ES-I3 (cell line): ENCODE data around the gene TOLLIP.

Source experiments
- H3K36me3 ChIP-seq: 2 replicates; pipeline ENCODE4 v1.6.1; 2013; ENCODE audit warnings: mild to moderate bottlenecking, low read length, control low read depth, moderate library complexity; ENCODE audit not compliant: insufficient read depth
- H3K4me1 ChIP-seq: 2 replicates; pipeline ENCODE4 v1.6.1; 2013; ENCODE audit warnings: mild to moderate bottlenecking, control low read depth, low read length; ENCODE audit not compliant: insufficient read depth
- H3K9ac ChIP-seq: 2 replicates; pipeline ENCODE4 v1.6.1; 2013; ENCODE audit warnings: low read depth, mild to moderate bottlenecking, low read length, moderate library complexity
- H3K9me3 ChIP-seq: 2 replicates; pipeline ENCODE4 v1.6.1; 2013; ENCODE audit warnings: mild to moderate bottlenecking, low read length, moderate library complexity; ENCODE audit not compliant: control insufficient read depth, insufficient read depth

Gene TOLLIP

GRCh38 chr11:1292018-1292643, 17.3 kb downstream of the TOLLIP start:
- H3K36me3 ChIP-seq: no peaks in the 10 kb centered on the region
- H3K9me3 ChIP-seq: no peaks in the 10 kb centered on the region
- H3K4me1 ChIP-seq: no peaks in the 10 kb centered on the region
- no peak overlapping the region for H3K9ac ChIP-seq

GRCh38 chr11:1291295-1292017, 18.0 kb downstream of the TOLLIP start:
- no peaks in the 10 kb centered on the region for H3K4me1 ChIP-seq
- H3K9ac ChIP-seq: no peak overlapping the region
- H3K9me3 ChIP-seq: no peaks in the 10 kb centered on the region
- no peaks in the 10 kb centered on the region; the same call in 1 of the 2 replicates for H3K36me3 ChIP-seq

DNA sequence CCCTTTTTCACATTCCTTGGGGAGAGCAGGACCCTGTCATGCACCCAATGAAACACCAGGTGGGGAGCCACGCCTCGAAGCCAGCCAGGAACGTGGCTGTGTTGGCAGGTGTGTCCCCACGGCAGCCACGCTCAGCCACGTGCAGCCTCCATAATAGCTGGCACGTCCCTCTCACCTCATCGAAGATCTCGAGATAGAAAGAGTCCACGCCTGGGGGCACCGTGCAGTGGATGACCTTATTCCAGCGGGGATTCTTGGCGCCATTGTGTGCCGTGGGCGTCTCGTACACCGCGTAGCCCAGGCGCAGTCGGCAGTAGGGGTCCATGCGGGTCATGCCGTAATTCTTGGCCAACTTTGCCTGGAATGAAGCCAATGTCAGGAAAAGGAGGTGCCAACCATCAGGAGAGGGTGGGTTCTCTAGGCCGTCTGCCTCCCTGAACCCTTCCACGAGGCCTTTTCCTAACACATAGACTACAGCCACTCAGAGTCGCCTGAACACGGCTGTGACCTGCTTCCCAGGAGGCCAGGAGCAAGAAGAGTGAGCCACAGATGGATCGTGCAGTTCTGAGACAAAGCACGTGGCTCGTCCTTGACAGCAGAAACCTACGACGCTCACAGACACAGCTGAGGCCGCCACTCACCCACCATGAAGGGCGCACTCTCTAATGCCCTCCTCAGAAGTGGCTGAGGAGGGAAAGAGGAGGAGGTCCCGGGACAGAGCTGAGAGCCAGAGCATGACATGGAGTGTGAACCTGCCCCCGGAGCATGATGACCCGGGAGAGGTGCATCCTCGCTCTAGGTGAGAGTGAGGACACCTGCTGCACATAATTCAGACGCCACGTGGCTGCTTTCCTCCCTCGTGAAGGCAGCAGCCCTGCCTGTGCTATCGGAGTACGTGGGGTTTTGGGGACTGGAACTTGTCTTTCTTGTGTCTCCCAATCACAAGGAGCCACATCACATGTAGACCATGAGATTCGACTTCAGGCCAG, 19.1 kb downstream of the TOLLIP start:
- H3K36me3 ChIP-seq: no peaks in the 10 kb centered on the region; the same call in 1 of the 2 replicates
- H3K9ac ChIP-seq: no peak overlapping the region
- H3K4me1 ChIP-seq: no peaks in the 10 kb centered on the region
- H3K9me3 ChIP-seq: no peaks in the 10 kb centered on the region

GRCh38 chr11:1289211-1289935, 20.1 kb downstream of the TOLLIP start:
- H3K9me3 ChIP-seq: no peaks in the 10 kb centered on the region
- H3K4me1 ChIP-seq: no peaks in the 10 kb centered on the region
- H3K9ac ChIP-seq: no peak overlapping the region
- H3K36me3 ChIP-seq: no peaks in the 10 kb centered on the region; the same call in 1 of the 2 replicates

DNA sequence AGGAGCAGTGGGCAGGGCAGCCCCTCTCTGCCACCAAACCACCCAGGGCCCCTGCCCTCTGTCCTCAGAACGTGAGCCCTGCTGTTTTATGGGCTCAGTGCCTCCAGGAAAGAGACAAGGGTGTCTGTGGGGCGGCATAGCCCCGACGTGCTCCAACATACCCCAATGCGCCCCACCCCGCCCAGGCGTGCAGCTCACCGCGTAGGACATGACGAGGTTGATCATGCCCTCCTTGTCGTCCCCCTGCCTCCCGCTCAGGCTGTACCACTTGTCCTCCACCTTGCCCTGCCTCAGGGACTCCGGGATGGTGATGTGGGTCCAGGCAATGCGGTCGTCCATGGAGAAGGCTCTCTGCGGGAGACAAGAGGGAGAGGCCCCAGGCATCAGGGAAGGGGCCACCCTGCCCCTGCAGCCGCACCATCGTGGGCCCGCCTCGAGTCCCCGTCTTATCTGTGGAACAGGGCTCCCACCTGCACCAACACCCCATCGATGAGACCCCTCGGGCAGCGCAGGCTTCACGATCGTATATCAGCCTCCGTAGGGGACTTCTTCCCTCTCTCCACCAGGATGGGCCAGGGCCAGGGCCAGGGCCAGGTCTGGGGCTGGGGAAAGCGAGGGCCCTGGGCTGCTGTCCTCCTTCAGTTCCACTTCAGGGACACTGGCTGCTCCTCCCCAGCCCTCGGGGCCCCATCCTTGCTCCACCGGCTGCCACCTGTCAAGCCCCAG, 20.8 kb downstream of the TOLLIP start:
- H3K4me1 ChIP-seq: no peaks in the 10 kb centered on the region
- no peaks in the 10 kb centered on the region for H3K9me3 ChIP-seq
- no peak overlapping the region for H3K9ac ChIP-seq
- no peaks in the 10 kb centered on the region; the same call in 1 of the 2 replicates for H3K36me3 ChIP-seq

- no peak overlapping the region for H3K9ac ChIP-seq
- no peaks in the 10 kb centered on the region; the same call in 1 of the 2 replicates for H3K36me3 ChIP-seq
- H3K9me3 ChIP-seq: no peaks in the 10 kb centered on the region
- no peaks in the 10 kb centered on the region for H3K4me1 ChIP-seq
Observed at GRCh38 chr11:1287928-1288327, 21.5 kb downstream of the TOLLIP start.

- Histone ChIP-seq H3K9ac (no peak overlapping the region), H3K9me3 (no peaks in the 10 kb centered on the region), H3K4me1 (no peaks in the 10 kb centered on the region; the same call in 1 of the 2 replicates), H3K36me3 (no peaks in the 10 kb centered on the region; the same call in 1 of the 2 replicates)
Observed at GRCh38 chr11:1285876-1286275, 23.6 kb downstream of the TOLLIP start.

- Histone ChIP-seq H3K36me3 (no peaks in the 10 kb centered on the region; the same call in 1 of the 2 replicates), H3K4me1 (no peaks in the 10 kb centered on the region; the same call in 1 of the 2 replicates), H3K9ac (no peak overlapping the region), H3K9me3 (no peaks in the 10 kb centered on the region)
Observed at GRCh38 chr11:1285316-1285744, 24.1 kb downstream of the TOLLIP start.

DNA sequence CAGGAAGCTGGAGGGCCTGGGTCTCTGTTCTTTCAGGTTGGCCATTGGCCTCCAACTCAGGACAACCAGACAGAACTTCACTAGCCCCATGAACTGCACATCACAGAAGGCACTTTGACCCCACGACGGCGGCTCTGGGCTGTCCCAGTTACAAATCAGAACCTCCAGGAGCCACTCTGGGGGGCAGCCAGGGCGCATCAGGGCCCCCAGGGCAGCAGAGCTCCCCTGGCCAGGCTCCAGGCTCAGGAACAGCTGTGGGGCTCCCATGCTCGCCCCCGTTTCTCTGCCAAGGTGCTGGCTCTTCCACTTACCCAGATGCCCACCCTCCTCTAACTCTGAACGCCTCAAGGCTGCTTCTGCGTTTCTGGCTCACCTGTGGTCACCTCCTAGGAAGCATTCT, 25.5 kb downstream of the TOLLIP start:
- Histone ChIP-seq H3K4me1 (no peaks in the 10 kb centered on the region; the same call in 1 of the 2 replicates), H3K9me3 (no peaks in the 10 kb centered on the region), H3K36me3 (peaks cover 6% of the 10 kb centered on the region), H3K9ac (no peak overlapping the region)

GRCh38 chr11:1283091-1283511, 26.3 kb downstream of the TOLLIP start:
- Histone ChIP-seq H3K9me3 (no peaks in the 10 kb centered on the region), H3K4me1 (no peaks in the 10 kb centered on the region; the same call in 1 of the 2 replicates), H3K9ac (no peak overlapping the region), H3K36me3 (peaks cover 6% of the 10 kb centered on the region)

DNA sequence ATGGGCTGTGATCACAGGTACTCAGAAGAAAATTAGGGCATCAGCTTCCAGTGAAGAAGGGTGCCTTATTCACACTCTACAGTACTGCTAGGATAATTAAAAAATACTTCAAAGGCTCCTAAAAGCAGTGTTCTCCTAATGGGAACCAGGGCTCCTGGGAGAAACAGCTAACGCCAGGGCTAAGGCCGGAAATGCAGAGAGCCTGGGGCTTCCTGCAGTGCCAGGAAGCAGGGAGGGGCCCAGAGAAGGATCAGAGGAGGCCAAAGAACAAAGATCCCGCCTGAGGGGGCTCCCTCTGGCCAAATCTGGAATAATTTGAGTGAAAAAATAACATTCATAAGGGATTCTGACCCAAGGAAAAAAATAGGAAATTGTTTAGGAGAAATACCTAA, 27.5 kb downstream of the TOLLIP start:
- Histone ChIP-seq H3K4me1 (no peaks in the 10 kb centered on the region; the same call in 1 of the 2 replicates), H3K9ac (no peak overlapping the region), H3K36me3 (peaks cover 6% of the 10 kb centered on the region), H3K9me3 (no peaks in the 10 kb centered on the region)

GRCh38 chr11:1281326-1281973, 28.0 kb downstream of the TOLLIP start:
- Histone ChIP-seq H3K36me3 (peaks cover 7% of the 10 kb centered on the region), H3K9ac (no peak overlapping the region), H3K4me1 (no peaks in the 10 kb centered on the region; the same call in 1 of the 2 replicates)

More at GRCh38 chr11:1281326-1281973, 28.0 kb downstream of the TOLLIP start:
- no peaks in the 10 kb centered on the region for H3K9me3 ChIP-seq
